ENCODE measurements around the gene AMN1.

DNA sequence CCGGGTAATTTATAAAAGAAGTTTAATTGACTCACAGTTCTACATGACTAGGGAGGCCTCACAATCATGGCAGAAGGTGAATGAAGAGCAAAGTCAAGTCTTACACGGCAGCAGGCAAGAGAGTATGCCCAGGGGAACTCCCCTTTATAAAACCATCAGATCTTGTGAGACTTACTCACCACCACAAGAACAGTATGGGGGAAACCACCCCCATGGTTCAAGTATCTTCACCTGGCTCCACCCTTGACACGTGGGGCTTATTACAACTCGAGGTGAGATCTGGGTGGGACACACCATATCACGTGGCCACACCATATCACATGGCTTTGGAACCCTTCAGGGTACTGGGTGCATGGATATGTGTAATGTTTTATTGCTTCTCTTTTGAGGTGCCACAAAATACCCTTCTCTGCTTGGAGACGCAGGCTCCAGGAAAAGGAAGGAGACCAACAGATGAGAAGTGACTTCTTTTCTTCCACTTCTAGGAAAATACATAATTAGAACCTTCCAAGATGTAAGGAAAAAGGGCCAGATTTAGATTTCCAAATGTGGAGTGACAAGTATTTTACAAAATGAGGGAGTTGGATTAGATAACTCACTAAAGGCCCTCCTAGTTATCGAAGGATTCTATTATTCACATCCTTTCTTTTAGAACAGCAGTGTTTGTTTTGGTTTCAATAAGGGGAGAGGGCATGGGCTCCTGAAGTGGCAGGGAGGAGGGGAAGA is 102.4 kb downstream of the AMN1 start:
- no peak for TF ChIP-seq CTCF (conservative IDR thresholded peaks at IDR 0.05)
- TF ChIP-seq ZFX (IDR thresholded peaks at IDR 0.05) = no peak
